Stimulated activated effector memory CD8-positive, alpha-beta T cell treated with anti-CD3 and anti-CD28 coated beads, Interleukin-12 subunit alpha, Interleukin-12 subunit beta, amount 100 ng/mL, for 72 hours (primary cell): ENCODE results near the gene PLA2G4D.

ENCODE experiments used
- ATAC-seq: fragments of 150-1000 bp; cut with Tn5 transposase; 2 replicates; pipeline ENCODE4 v1.10.0; 2021
- DNase-seq, 2 donors: peaks; one replicate each; pipeline ENCODE4 v3.0.0; 2021 to 2022; ENCODE audit warnings: low spot score in 2 of 2
- H3K27ac Mint-ChIP-seq: one replicate; pipeline ENCODE4 v1.8.0; 2022; ENCODE audit warnings: mild to moderate bottlenecking, mixed read lengths
- H3K36me3 Mint-ChIP-seq: one replicate; pipeline ENCODE4 v1.8.0; 2022; ENCODE audit warnings: mild to moderate bottlenecking, mixed read lengths
- H3K4me1 Mint-ChIP-seq: one replicate; pipeline ENCODE4 v1.8.0; 2022; ENCODE audit warnings: mixed read lengths
- H3K4me3 Mint-ChIP-seq: one replicate; pipeline ENCODE4 v1.8.0; 2022; ENCODE audit warnings: mild to moderate bottlenecking, mixed read lengths
- H3K9me3 Mint-ChIP-seq: one replicate; pipeline ENCODE4 v1.8.0; 2022; ENCODE audit warnings: mixed read lengths

The PLA2G4D gene

GRCh38 chr15:42062284-42062806, 32.0 kb downstream of the PLA2G4D start:
- DNase-seq (no peak), ATAC-seq (no peak)
- H3K4me1 Mint-ChIP-seq: peaks cover 7% of the 10 kb centered on the region
- H3K4me3 Mint-ChIP-seq: no peak overlapping the region
- no peak overlapping the region for H3K27ac Mint-ChIP-seq
- no peaks in the 10 kb centered on the region for H3K36me3 Mint-ChIP-seq
- no peaks in the 10 kb centered on the region for H3K9me3 Mint-ChIP-seq

- Mint-ChIP-seq H3K36me3 (no peaks in the 10 kb centered on the region), H3K4me1 (peaks cover 11% of the 10 kb centered on the region), H3K4me3 (no peak overlapping the region), H3K27ac (no peak overlapping the region), H3K9me3 (no peaks in the 10 kb centered on the region)
- ATAC-seq (no peak), DNase-seq (no peak)
Measured at GRCh38 chr15:42060797-42061196, 33.6 kb downstream of the PLA2G4D start.

GRCh38 chr15:42060477-42060763, 33.9 kb downstream of the PLA2G4D start:
- ATAC-seq (no peak), DNase-seq (no peak)
- H3K4me3 Mint-ChIP-seq: no peak overlapping the region
- no peaks in the 10 kb centered on the region for H3K9me3 Mint-ChIP-seq
- peaks cover 11% of the 10 kb centered on the region for H3K4me1 Mint-ChIP-seq
- no peak overlapping the region for H3K27ac Mint-ChIP-seq
- no peaks in the 10 kb centered on the region for H3K36me3 Mint-ChIP-seq

GRCh38 chr15:42059661-42060476, 34.5 kb downstream of the PLA2G4D start:
- H3K9me3 Mint-ChIP-seq: no peaks in the 10 kb centered on the region
- ATAC-seq: no peak
- no peak overlapping the region for H3K27ac Mint-ChIP-seq

GRCh38 chr15:42058791-42059190, 35.6 kb downstream of the PLA2G4D start:
- DNase-seq (no peak), ATAC-seq (no peak)
- Mint-ChIP-seq H3K27ac (no peak overlapping the region), H3K9me3 (no peaks in the 10 kb centered on the region), H3K36me3 (no peaks in the 10 kb centered on the region), H3K4me1 (peaks cover 11% of the 10 kb centered on the region), H3K4me3 (no peak overlapping the region)

More at GRCh38 chr15:42059661-42060476, 34.5 kb downstream of the PLA2G4D start:
- Mint-ChIP-seq H3K4me3 (no peak overlapping the region), H3K4me1 (peaks cover 11% of the 10 kb centered on the region), H3K36me3 (no peaks in the 10 kb centered on the region)
- DNase-seq: peak; percentile 68 to 85

- H3K4me1 Mint-ChIP-seq: peaks cover 11% of the 10 kb centered on the region
- no peak for ATAC-seq
- peak overlapping the region; percentile 20 for H3K27ac Mint-ChIP-seq
- H3K9me3 Mint-ChIP-seq: no peaks in the 10 kb centered on the region
- no peaks in the 10 kb centered on the region for H3K36me3 Mint-ChIP-seq
- H3K4me3 Mint-ChIP-seq: peak overlapping the region; percentile 43
- no peak for DNase-seq
Measured at GRCh38 chr15:42057799-42058646, 36.3 kb downstream of the PLA2G4D start.

GRCh38 chr15:42056934-42057798, 37.2 kb downstream of the PLA2G4D start:
- Mint-ChIP-seq H3K27ac (peak overlapping the region; percentile 24), H3K36me3 (no peaks in the 10 kb centered on the region), H3K4me3 (peak overlapping the region; percentile 43), H3K4me1 (peaks cover 11% of the 10 kb centered on the region), H3K9me3 (no peaks in the 10 kb centered on the region)
- DNase-seq (peak; percentile 23 to 72), ATAC-seq (peak; percentile 95)

GRCh38 chr15:42053914-42054313, 40.4 kb downstream of the PLA2G4D start:
- H3K4me3 Mint-ChIP-seq: no peak overlapping the region
- no peaks in the 10 kb centered on the region for H3K36me3 Mint-ChIP-seq
- no peak overlapping the region for H3K27ac Mint-ChIP-seq
- H3K4me1 Mint-ChIP-seq: peaks cover 11% of the 10 kb centered on the region
- ATAC-seq: no peak
- no peaks in the 10 kb centered on the region for H3K9me3 Mint-ChIP-seq
- DNase-seq: no peak

GRCh38 chr15:42053010-42053409, 41.4 kb downstream of the PLA2G4D start:
- no peaks in the 10 kb centered on the region for H3K9me3 Mint-ChIP-seq
- H3K4me1 Mint-ChIP-seq: peaks cover 11% of the 10 kb centered on the region
- ATAC-seq (no peak), DNase-seq (no peak)
- H3K36me3 Mint-ChIP-seq: no peaks in the 10 kb centered on the region
- no peak overlapping the region for H3K27ac Mint-ChIP-seq
- H3K4me3 Mint-ChIP-seq: no peak overlapping the region

GRCh38 chr15:42050484-42051255, 43.7 kb downstream of the PLA2G4D start:
- Mint-ChIP-seq H3K4me1 (no peaks in the 10 kb centered on the region), H3K4me3 (no peak overlapping the region), H3K9me3 (no peaks in the 10 kb centered on the region), H3K27ac (no peak overlapping the region), H3K36me3 (no peaks in the 10 kb centered on the region)
- ATAC-seq: no peak
- DNase-seq: no peak

GRCh38 chr15:42048821-42049200, 45.6 kb downstream of the PLA2G4D start:
- no peak overlapping the region for H3K4me3 Mint-ChIP-seq
- H3K9me3 Mint-ChIP-seq: no peaks in the 10 kb centered on the region
- no peak for DNase-seq
- no peak for ATAC-seq
- no peaks in the 10 kb centered on the region for H3K36me3 Mint-ChIP-seq
- peaks cover 6% of the 10 kb centered on the region for H3K4me1 Mint-ChIP-seq
- H3K27ac Mint-ChIP-seq: no peak overlapping the region

- Mint-ChIP-seq H3K27ac (no peak overlapping the region), H3K4me1 (peaks cover 7% of the 10 kb centered on the region), H3K36me3 (no peaks in the 10 kb centered on the region), H3K9me3 (no peaks in the 10 kb centered on the region), H3K4me3 (no peak overlapping the region)
- DNase-seq (no peak), ATAC-seq (no peak)
Measured at GRCh38 chr15:42048080-42048820, 46.1 kb downstream of the PLA2G4D start.

GRCh38 chr15:42046597-42046996, 47.8 kb downstream of the PLA2G4D start:
- Mint-ChIP-seq H3K9me3 (no peaks in the 10 kb centered on the region), H3K36me3 (no peaks in the 10 kb centered on the region), H3K4me3 (no peak overlapping the region), H3K27ac (no peak overlapping the region), H3K4me1 (peaks cover 16% of the 10 kb centered on the region)
- ATAC-seq (no peak), DNase-seq (no peak)

- no peak for DNase-seq
- Mint-ChIP-seq H3K36me3 (no peaks in the 10 kb centered on the region), H3K27ac (peak overlapping the region; percentile 82), H3K4me1 (peaks cover 16% of the 10 kb centered on the region), H3K4me3 (no peak overlapping the region), H3K9me3 (no peaks in the 10 kb centered on the region)
- ATAC-seq: no peak
Measured at GRCh38 chr15:42045211-42045615, 49.1 kb downstream of the PLA2G4D start.
